Measurements from ENCODE around the gene TOP3A. TPM values are rescaled to one million over a fixed set of nuclear protein-coding genes. Genes with fewer than 3 reads are reported as not detected.

Gene TOP3A
- total RNA-seq, 1 experiment from 2014 or later, result 73.7 TPM

- POLR2A ChIA-PET, result no interaction called here
- no peaks in the 10 kb centered on the region for H3K9me3 Mint-ChIP-seq (ENCODE audit: unreplicated experiment)
Measured at GRCh38 chr17:18280249-18280648, 34.5 kb downstream of the TOP3A start.

GRCh38 chr17:18278867-18279266 is 35.9 kb downstream of the TOP3A start:
- Histone ChIP-seq H3K36me3 (ENCODE audit: control insufficient read depth, insufficient read depth, low read length) (peaks cover 10% of the 10 kb centered on the region), H3K4me1 (no peaks in the 10 kb centered on the region), H3K4me3 (ENCODE audit: low read depth, low read length) (no peak overlapping the region), H3K9me3 (no peaks in the 10 kb centered on the region), H3K27me3 (replicated peaks; ENCODE audit: control insufficient read depth, insufficient read depth, low read length) (no peaks in the 10 kb centered on the region)
- Mint-ChIP-seq H3K27ac (ENCODE audit: unreplicated experiment) (no peak overlapping the region), H3K4me1 (ENCODE audit: low read depth, unreplicated experiment) (no peaks in the 10 kb centered on the region), H3K36me3 (ENCODE audit: insufficient read depth, unreplicated experiment) (peaks cover 78% of the 10 kb centered on the region), H3K9me3 (ENCODE audit: unreplicated experiment) (no peaks in the 10 kb centered on the region), H3K27me3 (ENCODE audit: insufficient read depth, unreplicated experiment) (no peaks in the 10 kb centered on the region), H3K4me3 (ENCODE audit: unreplicated experiment) (no peak overlapping the region)
- no peak for TF ChIP-seq CTCF (IDR thresholded peaks at IDR 0.05; ENCODE audit: insufficient read depth in 1 of 2, low read depth in 1 of 2, low read length in 1 of 2, severe bottlenecking in 1 of 2, unreplicated experiment in 1 of 2)
- BruUV-seq (replicated peaks), result no TSS peak
- intact Hi-C loops (cut with micrococcal nuclease; ENCODE audit: unreplicated experiment), result no loop called here
- ChIA-PET CTCF (no interaction called here), POLR2A (no interaction called here)
- DNase-seq, result no peak

More at GRCh38 chr17:18280249-18280648, 34.5 kb downstream of the TOP3A start:
- Histone ChIP-seq H3K36me3 (ENCODE audit: control insufficient read depth, insufficient read depth, low read length) (peaks cover 9% of the 10 kb centered on the region), H3K4me1 (no peaks in the 10 kb centered on the region), H3K27me3 (replicated peaks; ENCODE audit: control insufficient read depth, insufficient read depth, low read length) (no peaks in the 10 kb centered on the region), H3K4me3 (ENCODE audit: low read depth, low read length) (no peak overlapping the region), H3K9me3 (no peaks in the 10 kb centered on the region)
- peaks cover 77% of the 10 kb centered on the region for H3K36me3 Mint-ChIP-seq (ENCODE audit: insufficient read depth, unreplicated experiment)
- intact Hi-C loops (cut with micrococcal nuclease; ENCODE audit: unreplicated experiment), result no loop called here
- no peak for DNase-seq
- no TSS peak for BruUV-seq (replicated peaks)
- no peak overlapping the region for H3K4me3 Mint-ChIP-seq (ENCODE audit: unreplicated experiment)
- no peaks in the 10 kb centered on the region for H3K27me3 Mint-ChIP-seq (ENCODE audit: insufficient read depth, unreplicated experiment)
- no peak for TF ChIP-seq CTCF (IDR thresholded peaks at IDR 0.05; ENCODE audit: insufficient read depth in 1 of 2, low read depth in 1 of 2, low read length in 1 of 2, severe bottlenecking in 1 of 2, unreplicated experiment in 1 of 2)
- no peaks in the 10 kb centered on the region for H3K4me1 Mint-ChIP-seq (ENCODE audit: low read depth, unreplicated experiment)
- no peak overlapping the region for H3K27ac Mint-ChIP-seq (ENCODE audit: unreplicated experiment)
- CTCF ChIA-PET, result no interaction called here

- Mint-ChIP-seq H3K27me3 (ENCODE audit: insufficient read depth, unreplicated experiment) (no peaks in the 10 kb centered on the region), H3K36me3 (ENCODE audit: insufficient read depth, unreplicated experiment) (peaks cover 83% of the 10 kb centered on the region), H3K27ac (ENCODE audit: unreplicated experiment) (no peak overlapping the region), H3K9me3 (ENCODE audit: unreplicated experiment) (no peaks in the 10 kb centered on the region), H3K4me3 (ENCODE audit: unreplicated experiment) (no peak overlapping the region), H3K4me1 (ENCODE audit: low read depth, unreplicated experiment) (no peaks in the 10 kb centered on the region)
- CTCF ChIA-PET, result no interaction called here
- intact Hi-C loops (cut with micrococcal nuclease; ENCODE audit: unreplicated experiment), result no loop called here
- Histone ChIP-seq H3K36me3 (ENCODE audit: control insufficient read depth, insufficient read depth, low read length) (peaks cover 9% of the 10 kb centered on the region), H3K27me3 (replicated peaks; ENCODE audit: control insufficient read depth, insufficient read depth, low read length) (no peaks in the 10 kb centered on the region), H3K9me3 (no peaks in the 10 kb centered on the region), H3K4me3 (ENCODE audit: low read depth, low read length) (no peak overlapping the region), H3K4me1 (no peaks in the 10 kb centered on the region)
- no TSS peak for BruUV-seq (replicated peaks)
- POLR2A ChIA-PET, result no interaction called here
- DNase-seq, result no peak
- TF ChIP-seq CTCF (IDR thresholded peaks at IDR 0.05; ENCODE audit: insufficient read depth in 1 of 2, low read depth in 1 of 2, low read length in 1 of 2, severe bottlenecking in 1 of 2, unreplicated experiment in 1 of 2), result no peak
Measured at GRCh38 chr17:18277076-18277475, 37.7 kb downstream of the TOP3A start.

Measured in Caco-2 (cell line).